ENCODE measurements around the gene KPNA1.

DNA sequence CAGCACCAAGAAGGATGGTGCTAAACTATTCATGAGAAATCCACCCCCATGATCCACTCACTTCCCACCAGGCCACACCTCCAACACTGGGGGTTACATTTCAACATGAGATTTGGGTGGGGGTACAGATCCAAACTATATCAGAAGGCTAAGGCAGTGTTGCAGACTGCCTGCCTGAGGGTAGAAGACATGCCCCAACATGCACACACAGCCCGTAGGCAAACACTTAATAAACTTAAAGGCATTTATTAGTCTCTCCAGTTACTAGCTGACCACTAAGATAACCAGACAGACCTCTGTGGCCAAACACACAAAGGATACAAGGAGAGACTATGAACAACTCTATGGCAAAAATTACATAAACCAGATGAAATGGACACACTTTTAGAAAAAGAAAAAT is 120.6 kb downstream of the KPNA1 start:
- TF ChIP-seq, protein P1, sequence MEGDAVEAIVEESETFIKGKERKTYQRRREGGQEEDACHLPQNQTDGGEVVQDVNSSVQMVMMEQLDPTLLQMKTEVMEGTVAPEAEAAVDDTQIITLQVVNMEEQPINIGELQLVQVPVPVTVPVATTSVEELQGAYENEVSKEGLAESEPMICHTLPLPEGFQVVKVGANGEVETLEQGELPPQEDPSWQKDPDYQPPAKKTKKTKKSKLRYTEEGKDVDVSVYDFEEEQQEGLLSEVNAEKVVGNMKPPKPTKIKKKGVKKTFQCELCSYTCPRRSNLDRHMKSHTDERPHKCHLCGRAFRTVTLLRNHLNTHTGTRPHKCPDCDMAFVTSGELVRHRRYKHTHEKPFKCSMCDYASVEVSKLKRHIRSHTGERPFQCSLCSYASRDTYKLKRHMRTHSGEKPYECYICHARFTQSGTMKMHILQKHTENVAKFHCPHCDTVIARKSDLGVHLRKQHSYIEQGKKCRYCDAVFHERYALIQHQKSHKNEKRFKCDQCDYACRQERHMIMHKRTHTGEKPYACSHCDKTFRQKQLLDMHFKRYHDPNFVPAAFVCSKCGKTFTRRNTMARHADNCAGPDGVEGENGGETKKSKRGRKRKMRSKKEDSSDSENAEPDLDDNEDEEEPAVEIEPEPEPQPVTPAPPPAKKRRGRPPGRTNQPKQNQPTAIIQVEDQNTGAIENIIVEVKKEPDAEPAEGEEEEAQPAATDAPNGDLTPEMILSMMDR (IDR thresholded peaks at IDR 0.05) = no peak
- no peak for TF ChIP-seq POLR2A (IDR thresholded peaks at IDR 0.05)
- no peak for TF ChIP-seq EP300 (IDR thresholded peaks at IDR 0.05)

All from ovary (tissue), 3 donors.